IPS-15b (cell line): ENCODE data around the gene GALNT13.

ENCODE experiments used
- H3K27me3 ChIP-seq: one replicate; pipeline ENCODE4 v1.6.1; 2013; ENCODE audit warnings: low read length; ENCODE audit not compliant: control insufficient read depth, insufficient read depth
- H3K36me3 ChIP-seq: one replicate; pipeline ENCODE4 v1.6.1; 2013; ENCODE audit warnings: low read length; ENCODE audit not compliant: control insufficient read depth, insufficient read depth
- H3K4me1 ChIP-seq: one replicate; pipeline ENCODE4 v1.6.1; 2013; ENCODE audit warnings: mild to moderate bottlenecking, low read length; ENCODE audit not compliant: control insufficient read depth, insufficient read depth
- H3K4me3 ChIP-seq: one replicate; pipeline ENCODE4 v1.5.1; 2013; ENCODE audit warnings: low read depth, low read length
- H3K9ac ChIP-seq: one replicate; pipeline ENCODE4 v1.6.1; 2013; ENCODE audit warnings: low read depth, mild to moderate bottlenecking, low read length
- H3K9me3 ChIP-seq: one replicate; pipeline ENCODE4 v1.6.1; 2013; ENCODE audit warnings: mild to moderate bottlenecking, low read length; ENCODE audit not compliant: control insufficient read depth, insufficient read depth

The GALNT13 gene

GRCh38 chr2:153875801-153876466, 4.2 kb downstream of the GALNT13 start:
- H3K36me3 ChIP-seq = no peaks in the 10 kb centered on the region
- no peaks in the 10 kb centered on the region for H3K9me3 ChIP-seq
- no peak overlapping the region for H3K4me3 ChIP-seq
- H3K9ac ChIP-seq = no peak overlapping the region
- peaks cover 29% of the 10 kb centered on the region for H3K27me3 ChIP-seq
- no peaks in the 10 kb centered on the region for H3K4me1 ChIP-seq

GRCh38 chr2:153880926-153881325, 9.2 kb downstream of the GALNT13 start:
- no peaks in the 10 kb centered on the region for H3K36me3 ChIP-seq
- H3K27me3 ChIP-seq = no peaks in the 10 kb centered on the region
- no peak overlapping the region for H3K4me3 ChIP-seq
- no peak overlapping the region for H3K9ac ChIP-seq
- no peaks in the 10 kb centered on the region for H3K4me1 ChIP-seq
- H3K9me3 ChIP-seq = no peaks in the 10 kb centered on the region

GRCh38 chr2:153886833-153887232, 15.1 kb downstream of the GALNT13 start:
- Histone ChIP-seq H3K4me3 (no peak overlapping the region), H3K27me3 (no peaks in the 10 kb centered on the region), H3K9me3 (no peaks in the 10 kb centered on the region), H3K36me3 (no peaks in the 10 kb centered on the region), H3K9ac (no peak overlapping the region), H3K4me1 (peaks cover 9% of the 10 kb centered on the region)

- Histone ChIP-seq H3K9me3 (no peaks in the 10 kb centered on the region), H3K9ac (no peak overlapping the region), H3K4me1 (peaks cover 9% of the 10 kb centered on the region), H3K36me3 (no peaks in the 10 kb centered on the region), H3K27me3 (no peaks in the 10 kb centered on the region), H3K4me3 (no peak overlapping the region)
Measured at GRCh38 chr2:153890576-153890975, 18.9 kb downstream of the GALNT13 start.

- H3K9me3 ChIP-seq = no peaks in the 10 kb centered on the region
- H3K4me3 ChIP-seq = no peak overlapping the region
- H3K4me1 ChIP-seq = peaks cover 9% of the 10 kb centered on the region
- no peaks in the 10 kb centered on the region for H3K27me3 ChIP-seq
- no peaks in the 10 kb centered on the region for H3K36me3 ChIP-seq
- H3K9ac ChIP-seq = no peak overlapping the region
Measured at GRCh38 chr2:153891051-153891450, 19.3 kb downstream of the GALNT13 start.

GRCh38 chr2:153912798-153913396, 41.2 kb downstream of the GALNT13 start:
- Histone ChIP-seq H3K9ac (no peak overlapping the region), H3K36me3 (no peaks in the 10 kb centered on the region), H3K4me1 (no peaks in the 10 kb centered on the region), H3K27me3 (no peaks in the 10 kb centered on the region), H3K9me3 (no peaks in the 10 kb centered on the region), H3K4me3 (no peak overlapping the region)

GRCh38 chr2:153917570-153917969, 45.8 kb downstream of the GALNT13 start:
- Histone ChIP-seq H3K27me3 (no peaks in the 10 kb centered on the region), H3K9me3 (no peaks in the 10 kb centered on the region), H3K4me3 (no peak overlapping the region), H3K36me3 (no peaks in the 10 kb centered on the region), H3K9ac (no peak overlapping the region), H3K4me1 (no peaks in the 10 kb centered on the region)

GRCh38 chr2:153935511-153935910, 63.8 kb downstream of the GALNT13 start:
- Histone ChIP-seq H3K9ac (no peak overlapping the region), H3K36me3 (no peaks in the 10 kb centered on the region), H3K27me3 (no peaks in the 10 kb centered on the region), H3K9me3 (no peaks in the 10 kb centered on the region), H3K4me3 (no peak overlapping the region), H3K4me1 (peaks cover 2% of the 10 kb centered on the region)

- no peaks in the 10 kb centered on the region for H3K36me3 ChIP-seq
- H3K9ac ChIP-seq = no peak overlapping the region
- H3K4me3 ChIP-seq = no peak overlapping the region
- no peaks in the 10 kb centered on the region for H3K4me1 ChIP-seq
- no peaks in the 10 kb centered on the region for H3K27me3 ChIP-seq
- H3K9me3 ChIP-seq = no peaks in the 10 kb centered on the region
Measured at GRCh38 chr2:153939124-153939796, 67.5 kb downstream of the GALNT13 start.

- H3K36me3 ChIP-seq = no peaks in the 10 kb centered on the region
- H3K4me3 ChIP-seq = no peak overlapping the region
- H3K9me3 ChIP-seq = no peaks in the 10 kb centered on the region
- no peaks in the 10 kb centered on the region for H3K4me1 ChIP-seq
- H3K27me3 ChIP-seq = no peaks in the 10 kb centered on the region
- no peak overlapping the region for H3K9ac ChIP-seq
Measured at GRCh38 chr2:153940511-153940910, 68.8 kb downstream of the GALNT13 start.

GRCh38 chr2:153944800-153945199, 73.1 kb downstream of the GALNT13 start:
- Histone ChIP-seq H3K27me3 (no peaks in the 10 kb centered on the region), H3K4me3 (no peak overlapping the region), H3K4me1 (no peaks in the 10 kb centered on the region), H3K9ac (no peak overlapping the region), H3K36me3 (no peaks in the 10 kb centered on the region), H3K9me3 (no peaks in the 10 kb centered on the region)

- H3K27me3 ChIP-seq = no peaks in the 10 kb centered on the region
- H3K9ac ChIP-seq = no peak overlapping the region
- no peak overlapping the region for H3K4me3 ChIP-seq
- no peaks in the 10 kb centered on the region for H3K9me3 ChIP-seq
- no peaks in the 10 kb centered on the region for H3K4me1 ChIP-seq
- no peaks in the 10 kb centered on the region for H3K36me3 ChIP-seq
Measured at GRCh38 chr2:153946036-153946435, 74.3 kb downstream of the GALNT13 start.
